Kidney (tissue), 14 donors: ENCODE measurements around the gene PKLR. TPM values are rescaled to one million over a fixed set of nuclear protein-coding genes. Genes with fewer than 3 reads are reported as not detected.
A peak's percentile ranks its signal among the peaks of the same experiment; 100 is the strongest.

Experiments
- DNase-seq, 5 donors: peaks; one replicate each; pipeline ENCODE4 v3.0.0-alpha.2; 2013 to 2020
- FAIRE-seq: peaks from 2 replicates; lab custom pipeline; 2012; peaks lifted over from hg19 to GRCh38; lab: Jason Lieb, UNC
- H3K27ac ChIP-seq, 2 donors: one replicate each; pipeline ENCODE4 v1.7.0; 2013; ENCODE audit warnings: low read depth in 2 of 2, low read length in 2 of 2, inconsistent platforms in 1 of 2
- H3K27me3 ChIP-seq: one replicate; pipeline ENCODE4 v1.7.1; 2013; ENCODE audit warnings: low read length, inconsistent platforms; ENCODE audit not compliant: control insufficient read depth, insufficient read depth
- H3K36me3 ChIP-seq, 3 donors: one replicate each; pipeline versions ENCODE4 v1.7.0 to v1.7.1; 2013; ENCODE audit warnings: low read length in 3 of 3, control low read depth in 1 of 3, inconsistent platforms in 1 of 3; ENCODE audit not compliant: insufficient read depth in 3 of 3, control insufficient read depth in 2 of 3
- H3K4me1 ChIP-seq, 3 donors: one replicate each; pipeline versions ENCODE4 v1.7.0 to v1.7.1; 2013; ENCODE audit warnings: low read length in 3 of 3, inconsistent platforms in 1 of 3, low read depth in 1 of 3; ENCODE audit not compliant: control insufficient read depth in 2 of 3, insufficient read depth in 2 of 3
- H3K4me3 ChIP-seq, 3 donors: one replicate each; pipeline versions ENCODE4 v1.7.0 to v1.8.1; 2013; ENCODE audit warnings: low read length in 3 of 3, control low read depth in 1 of 3, inconsistent platforms in 1 of 3
- H3K9ac ChIP-seq, 3 donors: one replicate each; pipeline versions ENCODE4 v1.7.0 to v1.7.1; 2013; ENCODE audit warnings: low read length in 3 of 3, control low read depth in 1 of 3, inconsistent platforms in 1 of 3
- H3K9me3 ChIP-seq, 3 donors: one replicate each; pipeline versions ENCODE4 v1.7.0 to v1.7.1; 2013; ENCODE audit warnings: low read length in 3 of 3, control low read depth in 1 of 3, inconsistent platforms in 1 of 3; ENCODE audit not compliant: control insufficient read depth in 2 of 3, insufficient read depth in 1 of 3
- CTCF ChIP-seq: IDR thresholded peaks from 3 replicates; pipeline ENCODE4 v1.5.1; 2012; ENCODE audit warnings: mild to moderate bottlenecking, moderate library complexity, borderline replicate concordance; ENCODE audit not compliant: insufficient read depth; ENCODE audit errors: extremely low read depth
- intact Hi-C: fragments of 100-400 bp; cut with DNase I; formaldehyde crosslinking; loops from one replicate; pipeline ENCODE4 v1.11.1; 2022
- polyA plus RNA-seq: library from polyadenylated mRNA; stranded (reverse); fragments of 350-450 nt; fragmentation: Illumina TruSeq; extraction: RNeasy Lipid Tissue Mini Kit (QIAGEN cat#74804); gene quantifications from one replicate; pipeline ENCODE4 v1.2.3, GENCODE V29; 2014; ENCODE audit warnings: low read depth, low replicate concordance; ENCODE audit not compliant: insufficient read depth
- total RNA-seq: library from RNA; stranded (reverse); fragmentation: NEBNext Ultra II Directional; extraction: Animal tissue kit (Norgen Biotek cat#: 25700); gene quantifications from one replicate; pipeline ENCODE4 v1.2.1, GENCODE V29; 2021
- donor health status: control.
- donor health status: control.
- donor health status: control.
- donor health status: control.
- donor health status: control.
- donor health status: DM: yes; HTN: yes; CAD: no.
- donor health status: Normal renal cell carcinoma (clear cell type).

PKLR gene
- total and polyA plus RNA-seq, 2 donors from 2014 or later = 0.82 to 19.9 TPM

GRCh38 chr1:155318082-155318481 lies 16.8 kb upstream of the PKLR start:
- no peak for TF ChIP-seq CTCF

GRCh38 chr1:155316922-155317321 lies 15.7 kb upstream of the PKLR start:
- no peak for FAIRE-seq
- intact Hi-C loops = no loop called here
- no peak overlapping the region for H3K4me3 ChIP-seq
- DNase-seq = peak in 1 of 5 donors; percentile 45
- no peaks in the 10 kb centered on the region for H3K9me3 ChIP-seq
- no peak for TF ChIP-seq CTCF
- H3K9ac ChIP-seq = no peak overlapping the region
- H3K27ac ChIP-seq = peak overlapping the region in 1 of 2 donors; percentile 46
- H3K36me3 ChIP-seq = peaks cover 7 to 13% (median 7%) of the 10 kb centered on the region in 3 donors
- no peaks in the 10 kb centered on the region for H3K27me3 ChIP-seq
- H3K4me1 ChIP-seq = peaks cover 0 to 11% (median 10%) of the 10 kb centered on the region in 3 donors

More at GRCh38 chr1:155318082-155318481, 16.8 kb upstream of the PKLR start:
- Histone ChIP-seq H3K36me3 (peaks cover 3 to 11% (median 5%) of the 10 kb centered on the region in 3 donors), H3K27me3 (no peaks in the 10 kb centered on the region), H3K4me3 (no peak overlapping the region), H3K27ac (no peak overlapping the region), H3K9me3 (no peaks in the 10 kb centered on the region), H3K9ac (no peak overlapping the region), H3K4me1 (peaks cover 0 to 14% (median 11%) of the 10 kb centered on the region in 3 donors)
- FAIRE-seq (no peak), DNase-seq (peak in 2 of 5 donors; percentile 22 to 24)
- intact Hi-C loops = no loop called here

GRCh38 chr1:155313261-155313660 lies 12.0 kb upstream of the PKLR start:
- Histone ChIP-seq H3K9me3 (no peaks in the 10 kb centered on the region), H3K4me3 (no peak overlapping the region), H3K4me1 (peaks cover 0 to 7% (median 4%) of the 10 kb centered on the region in 3 donors), H3K27me3 (no peaks in the 10 kb centered on the region), H3K27ac (no peak overlapping the region), H3K36me3 (peaks cover 3 to 13% (median 7%) of the 10 kb centered on the region in 3 donors), H3K9ac (no peak overlapping the region)
- intact Hi-C loops = no loop called here
- FAIRE-seq = no peak
- TF ChIP-seq CTCF = no peak
- no peak for DNase-seq
